GM23338 (cell line): Measurements from ENCODE around the gene YJEFN3. TPM values are rescaled to one million over a fixed set of nuclear protein-coding genes. Genes with fewer than 3 reads are reported as not detected.

Source experiments
- ATAC-seq: fragments of 200-7000 bp; cut with Tn5 transposase; 3 replicates; pipeline ENCODE4 v1.9.1; 2020
- DNase-seq: peaks from one replicate; pipeline ENCODE4 v3.0.0-alpha.2; 2015; ENCODE audit warnings: low spot score
- H2AFZ ChIP-seq: fragments of 200-600 bp; sonication (generic); 2 replicates; pipeline ENCODE4 v1.8.0; 2016; ENCODE audit warnings: antibody characterized with exemption, mild to moderate bottlenecking, moderate library complexity
- H3F3A ChIP-seq: fragments of 200-600 bp; sonication (generic); replicated peaks from 2 replicates; pipeline ENCODE4 v1.8.0; 2017; ENCODE audit warnings: antibody characterized with exemption, mixed run types, low read depth
- H3K27ac ChIP-seq: fragments of 200-600 bp; sonication (generic); 2 replicates; pipeline ENCODE4 v1.6.1; 2016; ENCODE audit warnings: low read depth
- H3K27me3 ChIP-seq: fragments of 200-600 bp; sonication (generic); 2 replicates; pipeline ENCODE4 v1.8.0; 2016; ENCODE audit warnings: mild to moderate bottlenecking, mixed run types, moderate library complexity; ENCODE audit not compliant: insufficient read depth
- H3K36me3 ChIP-seq: fragments of 200-600 bp; sonication (generic); 2 replicates; pipeline ENCODE4 v1.8.0; 2016; ENCODE audit warnings: mild to moderate bottlenecking; ENCODE audit not compliant: insufficient read depth
- H3K4me1 ChIP-seq: fragments of 200-600 bp; sonication (generic); 2 replicates; pipeline ENCODE4 v1.8.0; 2016; ENCODE audit warnings: mild to moderate bottlenecking, moderate library complexity; ENCODE audit not compliant: insufficient read depth
- H3K4me2 ChIP-seq: fragments of 200-600 bp; sonication (generic); 2 replicates; pipeline ENCODE4 v1.7.1; 2017; ENCODE audit warnings: mixed run types
- H3K4me3 ChIP-seq: fragments of 200-600 bp; sonication (generic); 2 replicates; pipeline ENCODE4 v1.6.1; 2016; ENCODE audit warnings: mixed run types
- H3K79me2 ChIP-seq: fragments of 200-600 bp; sonication (generic); replicated peaks from 2 replicates; pipeline ENCODE4 v1.8.0; 2017; ENCODE audit warnings: mild to moderate bottlenecking; ENCODE audit not compliant: insufficient read depth
- H3K9me2 ChIP-seq: fragments of 200-600 bp; sonication (generic); 2 replicates; pipeline ENCODE4 v1.8.0; 2017; ENCODE audit not compliant: insufficient read depth
- H4K20me1 ChIP-seq: fragments of 200-600 bp; sonication (generic); replicated peaks from 2 replicates; pipeline ENCODE4 v1.8.0; 2017; ENCODE audit warnings: mild to moderate bottlenecking; ENCODE audit not compliant: insufficient read depth
- H3K27ac Mint-ChIP-seq: 2 replicates; pipeline ENCODE4 v1.8.0; 2020; ENCODE audit warnings: inconsistent platforms, mild to moderate bottlenecking, moderate library complexity, mixed read lengths
- H3K27me3 Mint-ChIP-seq: 3 replicates; pipeline ENCODE4 v1.8.0; 2022; ENCODE audit warnings: low read depth, mild to moderate bottlenecking, moderate library complexity, mixed read lengths, inconsistent platforms; ENCODE audit not compliant: insufficient read depth, poor library complexity
- H3K36me3 Mint-ChIP-seq: 3 replicates; pipeline ENCODE4 v1.8.0; 2021; ENCODE audit warnings: low read depth, mild to moderate bottlenecking, inconsistent platforms, moderate library complexity, mixed read lengths
- H3K4me1 Mint-ChIP-seq: 3 replicates; pipeline ENCODE4 v1.8.0; 2020; ENCODE audit warnings: mild to moderate bottlenecking, inconsistent platforms, mixed read lengths
- H3K4me3 Mint-ChIP-seq: 3 replicates; pipeline ENCODE4 v1.8.0; 2021; ENCODE audit warnings: moderate library complexity, mild to moderate bottlenecking, inconsistent platforms, mixed read lengths
- H3K9me3 Mint-ChIP-seq: 3 replicates; pipeline ENCODE4 v1.8.0; 2020; ENCODE audit warnings: moderate library complexity, mild to moderate bottlenecking, inconsistent platforms, mixed read lengths
- CREB1 ChIP-seq: fragments of 250-450 bp; sonication (Bioruptor Pico); IDR thresholded peaks from 2 replicates; pipeline ENCODE4 v1.5.0; 2020; ENCODE audit warnings: low read depth, mild to moderate bottlenecking, moderate library complexity
- EZH2 ChIP-seq: fragments of 200-600 bp; sonication (generic); IDR thresholded peaks from one replicate; pipeline ENCODE4 v1.8.0; 2017; ENCODE audit warnings: antibody characterized with exemption, mild to moderate bottlenecking, low read depth; ENCODE audit not compliant: unreplicated experiment
- EZH2phosphoT487 ChIP-seq: fragments of 200-600 bp; sonication (generic); IDR thresholded peaks from one replicate; pipeline ENCODE4 v1.8.1; 2018; ENCODE audit warnings: antibody characterized with exemption; ENCODE audit not compliant: unreplicated experiment
- JUNB ChIP-seq: IDR thresholded peaks from one replicate; pipeline ENCODE4 v1.6.1; 2016; ENCODE audit warnings: antibody characterized with exemption; ENCODE audit not compliant: unreplicated experiment
- NANOG ChIP-seq: IDR thresholded peaks from 2 replicates; pipeline ENCODE4 v1.6.1; 2016; ENCODE audit warnings: antibody characterized with exemption, borderline replicate concordance
- ZNF114 ChIP-seq: fragments of 250-450 bp; sonication (Bioruptor Pico); IDR thresholded peaks from 2 replicates; pipeline ENCODE4 v1.5.0; 2020; ENCODE audit warnings: mild to moderate bottlenecking, moderate library complexity
- ZNF331 ChIP-seq: fragments of 250-450 bp; sonication (Bioruptor Pico); IDR thresholded peaks from 2 replicates; pipeline ENCODE4 v1.5.0; 2020; ENCODE audit warnings: low read depth, mild to moderate bottlenecking, moderate library complexity
- ZNF462 ChIP-seq: fragments of 250-450 bp; sonication (Bioruptor Pico); IDR thresholded peaks from 2 replicates; pipeline ENCODE4 v1.5.0; 2020; ENCODE audit warnings: mild to moderate bottlenecking, moderate library complexity
- polyA plus RNA-seq: library from polyadenylated mRNA; unstranded; fragments of >200 nt; fragmentation: Nextera tagmentation; extraction: Ambion mirVana; gene quantifications from 2 replicates; pipeline ENCODE4 v1.2.1, GENCODE V29; 2016
- total RNA-seq: library from RNA; depleted of rRNA; stranded (reverse); fragments of >200 nt; shearing (Covaris generic); gene quantifications from 2 replicates; pipeline ENCODE4 v1.2.3, GENCODE V29; 2014
- TF ChIP-seq, protein P1 (sequence below): IDR thresholded peaks from 2 replicates; pipeline ENCODE4 v1.6.1; 2016; ENCODE audit warnings: antibody characterized with exemption
- TF ChIP-seq, protein P2 (sequence below), 2 experiments: fragments of 200-600 bp in 1 of 2; sonication (generic) in 1 of 2; conservative IDR thresholded peaks; 2 replicates each; pipeline versions ENCODE4 v1.5.1 to v1.6.1; 2016 to 2017; ENCODE audit warnings: antibody characterized with exemption in 2 of 2, low read depth in 2 of 2, mild to moderate bottlenecking in 2 of 2, moderate library complexity in 1 of 2

The YJEFN3 gene
- total and polyA plus RNA-seq, 2 experiments from 2014 or later = 3.5 to 6.5 TPM

DNA sequence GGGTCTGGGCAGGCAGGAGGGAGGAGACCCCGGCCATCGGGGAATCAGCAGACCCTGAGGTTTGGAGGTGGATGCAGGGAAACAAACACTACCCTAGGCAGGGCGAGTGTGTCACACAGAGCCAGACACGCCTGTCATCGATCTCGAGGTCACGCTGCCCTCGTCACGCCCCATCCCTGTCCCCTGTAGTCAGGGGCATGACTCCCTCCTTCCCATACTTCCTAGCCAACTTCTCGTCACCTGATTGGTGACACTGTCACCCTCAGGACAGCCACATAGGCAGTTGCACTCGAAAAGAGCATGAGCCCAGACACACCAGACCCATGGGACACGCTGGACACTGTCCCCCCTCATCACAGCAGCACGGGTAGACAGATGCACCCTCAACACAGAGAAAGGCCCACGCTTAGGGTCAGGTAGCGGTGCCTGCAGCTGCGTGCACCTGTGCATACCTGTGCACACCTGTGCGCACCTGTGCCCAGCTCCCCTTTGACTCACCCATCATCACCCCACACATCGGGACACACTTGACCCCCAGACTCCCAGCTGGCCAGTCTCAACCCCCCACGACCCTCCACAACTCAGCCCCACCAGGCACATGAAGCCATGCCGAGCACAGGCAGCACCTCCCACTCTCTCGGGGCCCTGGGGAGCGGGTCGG lies 21.2 kb downstream of the YJEFN3 start (continued):
- no peak for TF ChIP-seq ZNF462 (CRISPR knock-in tag)
- TF ChIP-seq, protein P1, sequence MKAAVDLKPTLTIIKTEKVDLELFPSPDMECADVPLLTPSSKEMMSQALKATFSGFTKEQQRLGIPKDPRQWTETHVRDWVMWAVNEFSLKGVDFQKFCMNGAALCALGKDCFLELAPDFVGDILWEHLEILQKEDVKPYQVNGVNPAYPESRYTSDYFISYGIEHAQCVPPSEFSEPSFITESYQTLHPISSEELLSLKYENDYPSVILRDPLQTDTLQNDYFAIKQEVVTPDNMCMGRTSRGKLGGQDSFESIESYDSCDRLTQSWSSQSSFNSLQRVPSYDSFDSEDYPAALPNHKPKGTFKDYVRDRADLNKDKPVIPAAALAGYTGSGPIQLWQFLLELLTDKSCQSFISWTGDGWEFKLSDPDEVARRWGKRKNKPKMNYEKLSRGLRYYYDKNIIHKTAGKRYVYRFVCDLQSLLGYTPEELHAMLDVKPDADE = no peak

- Mint-ChIP-seq H3K27ac (no peak overlapping the region), H3K4me1 (peaks cover 6% of the 10 kb centered on the region; the same call in 1 of the 3 replicates), H3K4me3 (no peak overlapping the region), H3K9me3 (no peaks in the 10 kb centered on the region; the same call in 1 of the 3 replicates), H3K27me3 (peaks cover 11% of the 10 kb centered on the region), H3K36me3 (no peaks in the 10 kb centered on the region; the same call in 2 of the 3 replicates)
- Histone ChIP-seq H3K36me3 (no peaks in the 10 kb centered on the region), H3F3A (peaks cover 7% of the 10 kb centered on the region; the same call in 1 of the 2 replicates), H4K20me1 (no peaks in the 10 kb centered on the region), H3K27me3 (no peaks in the 10 kb centered on the region), H3K27ac (no peak overlapping the region), H3K9me2 (no peaks in the 10 kb centered on the region), H3K4me3 (no peak overlapping the region), H3K4me2 (no peak overlapping the region), H3K79me2 (no peaks in the 10 kb centered on the region), H2AFZ (no peak overlapping the region), H3K4me1 (no peaks in the 10 kb centered on the region)
- DNase-seq (no peak), ATAC-seq (no peak)
- TF ChIP-seq JUNB (no peak), EZH2 (no peak), ZNF114 (CRISPR knock-in tag) (no peak), ZNF331 (CRISPR knock-in tag) (no peak), CREB1 (CRISPR knock-in tag) (no peak), NANOG (no peak), EZH2phosphoT487 (no peak)
- TF ChIP-seq, protein P1 = no peak
- TF ChIP-seq, protein P2, sequence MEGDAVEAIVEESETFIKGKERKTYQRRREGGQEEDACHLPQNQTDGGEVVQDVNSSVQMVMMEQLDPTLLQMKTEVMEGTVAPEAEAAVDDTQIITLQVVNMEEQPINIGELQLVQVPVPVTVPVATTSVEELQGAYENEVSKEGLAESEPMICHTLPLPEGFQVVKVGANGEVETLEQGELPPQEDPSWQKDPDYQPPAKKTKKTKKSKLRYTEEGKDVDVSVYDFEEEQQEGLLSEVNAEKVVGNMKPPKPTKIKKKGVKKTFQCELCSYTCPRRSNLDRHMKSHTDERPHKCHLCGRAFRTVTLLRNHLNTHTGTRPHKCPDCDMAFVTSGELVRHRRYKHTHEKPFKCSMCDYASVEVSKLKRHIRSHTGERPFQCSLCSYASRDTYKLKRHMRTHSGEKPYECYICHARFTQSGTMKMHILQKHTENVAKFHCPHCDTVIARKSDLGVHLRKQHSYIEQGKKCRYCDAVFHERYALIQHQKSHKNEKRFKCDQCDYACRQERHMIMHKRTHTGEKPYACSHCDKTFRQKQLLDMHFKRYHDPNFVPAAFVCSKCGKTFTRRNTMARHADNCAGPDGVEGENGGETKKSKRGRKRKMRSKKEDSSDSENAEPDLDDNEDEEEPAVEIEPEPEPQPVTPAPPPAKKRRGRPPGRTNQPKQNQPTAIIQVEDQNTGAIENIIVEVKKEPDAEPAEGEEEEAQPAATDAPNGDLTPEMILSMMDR (conservative IDR thresholded peaks at IDR 0.05; ENCODE audit: low read depth in 2 of 2) = no peak
These were observed 21.8 kb downstream of the YJEFN3 start for GRCh38 chr19:19550485-19550929.
